Measurements from ENCODE around the gene PCDHGB3. TPM values are rescaled to one million over a fixed set of nuclear protein-coding genes. Genes with fewer than 3 reads are reported as not detected.
"Not testable (repeated sequence)": the region's sequence is repeated elsewhere in the genome, so short reads cannot be mapped to it uniquely, and the experiment has no call there.

PCDHGB3 gene
- total RNA-seq, 1 donor from 2014 or later, result 2.2 TPM

GRCh38 chr5:141397756-141398551, 27.9 kb downstream of the PCDHGB3 start, which contains the start of gene PCDHGB5:
PCDHGB5 (plus strand) TSS chr5:141397947; CDS start chr5:141398128, 181 bp downstream.
- TF ChIP-seq CTCF (IDR thresholded peaks at IDR 0.05), result peak; percentile 60
- peak; percentile 93 to 98 for ATAC-seq
- intact Hi-C loops (cut with DNase I); H3K4me1 ChIP-seq; H3K27ac ChIP-seq; DNase-seq; H3K36me3 ChIP-seq: not testable (repeated sequence)
- Histone ChIP-seq H3K4me3 (peak within 1 kb of the TSS; percentile 39), H3K9me3 (peaks cover 68% of the 10 kb centered on the region), H3K27me3 (ENCODE audit: low read depth) (peaks cover 47% of the 10 kb centered on the region)

DNA sequence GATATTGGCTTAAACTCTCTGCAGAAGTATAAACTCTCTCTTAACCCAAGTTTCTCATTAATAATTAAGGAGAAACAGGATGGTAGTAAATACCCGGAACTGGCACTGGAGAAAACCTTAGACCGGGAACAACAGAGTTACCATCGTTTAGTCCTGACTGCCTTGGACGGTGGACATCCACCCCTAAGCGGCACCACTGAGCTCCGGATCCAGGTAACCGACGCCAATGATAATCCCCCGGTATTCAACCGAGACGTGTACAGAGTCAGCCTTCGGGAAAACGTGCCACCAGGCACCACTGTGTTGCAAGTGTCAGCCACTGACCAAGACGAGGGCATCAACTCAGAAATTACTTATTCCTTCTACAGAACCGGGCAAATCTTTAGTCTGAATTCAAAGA, 28.6 kb downstream of the PCDHGB3 start:
- no peak overlapping the region for H3K4me3 ChIP-seq
- intact Hi-C loops (cut with DNase I), result no loop called here
- no peak for ATAC-seq
- no peak for TF ChIP-seq CTCF (IDR thresholded peaks at IDR 0.05)
- peaks cover 68% of the 10 kb centered on the region for H3K9me3 ChIP-seq
- H3K27ac ChIP-seq, result no peak overlapping the region
- H3K4me1 ChIP-seq, result no peaks in the 10 kb centered on the region
- H3K36me3 ChIP-seq, result no peaks in the 10 kb centered on the region
- H3K27me3 ChIP-seq (ENCODE audit: low read depth), result peaks cover 45% of the 10 kb centered on the region
- DNase-seq, result no peak

- Histone ChIP-seq H3K9me3 (peaks cover 63% of the 10 kb centered on the region), H3K27ac (no peak overlapping the region), H3K27me3 (ENCODE audit: low read depth) (peaks cover 40% of the 10 kb centered on the region), H3K36me3 (no peaks in the 10 kb centered on the region), H3K4me1 (no peaks in the 10 kb centered on the region), H3K4me3 (no peak overlapping the region)
- TF ChIP-seq CTCF (IDR thresholded peaks at IDR 0.05), result no peak
- DNase-seq (no peak), ATAC-seq (no peak)
- intact Hi-C loops (cut with DNase I), result no loop called here
Measured at GRCh38 chr5:141399555-141400258, 29.7 kb downstream of the PCDHGB3 start.

GRCh38 chr5:141402553-141403243, 32.7 kb downstream of the PCDHGB3 start, which contains the start of gene PCDHGA9:
PCDHGA9 (plus strand) TSS chr5:141402778; CDS start chr5:141402953, 175 bp downstream.
- peak within 1 kb of the TSS; percentile 32 for H3K4me3 ChIP-seq
- peaks cover 49% of the 10 kb centered on the region for H3K9me3 ChIP-seq
- peaks cover 20% of the 10 kb centered on the region for H3K27me3 ChIP-seq (ENCODE audit: low read depth)
- no peaks in the 10 kb centered on the region for H3K36me3 ChIP-seq
- intact Hi-C loops (cut with DNase I), result no loop called here
- H3K27ac ChIP-seq, result no peak within 1 kb of the TSS
- no peak for DNase-seq
- ATAC-seq, result peak in 1 of 2 donors; percentile 47
- TF ChIP-seq CTCF (IDR thresholded peaks at IDR 0.05), result peak; percentile 33
- H3K4me1 ChIP-seq, result no peaks in the 10 kb centered on the region

DNA sequence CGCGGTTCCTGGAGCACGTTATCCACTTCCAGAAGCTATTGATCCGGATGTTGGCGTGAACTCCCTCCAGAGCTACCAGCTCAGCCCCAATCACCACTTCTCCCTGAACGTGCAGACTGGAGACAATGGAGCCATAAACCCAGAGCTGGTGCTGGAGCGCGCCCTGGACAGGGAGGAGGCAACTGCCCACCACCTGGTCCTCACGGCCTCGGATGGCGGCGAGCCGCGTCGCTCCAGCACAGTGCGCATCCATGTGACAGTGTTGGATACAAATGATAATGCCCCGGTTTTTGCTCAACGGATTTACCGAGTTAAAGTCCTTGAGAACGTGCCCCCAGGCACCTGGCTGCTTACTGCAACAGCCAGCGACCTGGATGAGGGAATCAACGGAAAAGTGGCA, 33.3 kb downstream of the PCDHGB3 start:
- H3K27me3 ChIP-seq (ENCODE audit: low read depth), result peaks cover 20% of the 10 kb centered on the region
- H3K4me1 ChIP-seq, result no peaks in the 10 kb centered on the region
- DNase-seq (no peak), ATAC-seq (no peak)
- intact Hi-C loops (cut with DNase I), result no loop called here
- H3K4me3 ChIP-seq, result peak overlapping the region; percentile 32
- peaks cover 54% of the 10 kb centered on the region for H3K9me3 ChIP-seq
- no peak overlapping the region for H3K27ac ChIP-seq
- TF ChIP-seq CTCF (IDR thresholded peaks at IDR 0.05), result no peak
- H3K36me3 ChIP-seq, result no peaks in the 10 kb centered on the region
